Skeletal muscle cell (primary cell): ENCODE measurements around the gene AP5Z1.
"Not testable (repeated sequence)": the region's sequence is repeated elsewhere in the genome, so short reads cannot be mapped to it uniquely, and the experiment has no call there.

Experiments used
- DNase-seq: peaks from one replicate; pipeline ENCODE4 v3.0.0-alpha.2; 2010; ENCODE audit warnings: low read depth
- H3K4me3 ChIP-seq: 2 replicates; pipeline ENCODE4 v1.5.1; 2011; ENCODE audit warnings: low read depth, mild to moderate bottlenecking, control low read depth, low read length, moderate library complexity

AP5Z1 gene

DNA sequence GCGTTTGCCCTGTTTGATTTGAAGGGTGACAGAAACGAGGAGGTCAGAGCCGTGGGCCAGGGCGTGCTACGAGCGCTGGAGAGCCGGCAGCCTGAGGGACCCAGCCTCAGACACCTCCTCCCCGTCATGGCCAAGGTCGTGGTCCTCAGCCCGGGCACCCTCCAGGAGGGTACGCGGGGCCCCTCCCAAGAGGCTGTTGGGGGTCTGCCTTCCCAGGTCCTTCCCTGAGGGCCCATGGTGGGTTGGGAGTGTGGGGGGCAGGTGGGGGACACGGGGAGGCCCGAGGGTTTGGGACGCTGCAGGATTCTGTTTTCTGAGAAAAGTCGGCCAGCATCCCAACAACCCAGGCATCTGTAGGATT is 7.8 kb downstream of the AP5Z1 start:
- no peak overlapping the region for H3K4me3 ChIP-seq
- no peak for DNase-seq

DNA sequence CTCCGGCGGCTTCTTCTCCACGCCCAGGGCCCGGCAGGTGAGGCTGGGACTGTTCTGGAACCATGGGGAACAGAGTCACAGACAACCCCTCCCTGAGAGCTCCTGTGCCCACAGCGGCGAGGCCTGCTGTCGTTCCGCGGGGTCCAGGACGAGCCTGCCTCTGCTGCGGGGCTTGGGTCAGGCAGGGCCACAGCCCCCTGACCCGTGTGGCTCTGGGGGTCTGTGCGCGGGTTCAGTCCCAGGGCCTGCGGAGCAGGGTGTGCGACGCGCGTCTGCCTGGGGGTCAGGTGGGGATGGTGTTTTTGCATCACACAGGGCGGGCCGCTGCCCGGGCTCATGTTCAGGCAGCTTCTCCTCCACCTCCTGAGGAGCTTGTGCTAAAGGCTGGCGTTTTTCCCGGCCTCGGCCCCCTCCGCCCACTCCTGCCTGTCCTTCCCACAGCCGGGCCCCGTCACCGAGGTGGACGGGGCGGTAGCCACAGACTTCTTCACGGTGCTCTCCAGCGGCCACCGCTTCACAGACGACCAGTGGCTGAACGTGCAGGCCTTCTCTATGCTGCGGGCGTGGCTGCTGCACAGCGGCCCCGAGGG is 8.4 kb downstream of the AP5Z1 start:
- no peak for DNase-seq
- H3K4me3 ChIP-seq = no peak overlapping the region

DNA sequence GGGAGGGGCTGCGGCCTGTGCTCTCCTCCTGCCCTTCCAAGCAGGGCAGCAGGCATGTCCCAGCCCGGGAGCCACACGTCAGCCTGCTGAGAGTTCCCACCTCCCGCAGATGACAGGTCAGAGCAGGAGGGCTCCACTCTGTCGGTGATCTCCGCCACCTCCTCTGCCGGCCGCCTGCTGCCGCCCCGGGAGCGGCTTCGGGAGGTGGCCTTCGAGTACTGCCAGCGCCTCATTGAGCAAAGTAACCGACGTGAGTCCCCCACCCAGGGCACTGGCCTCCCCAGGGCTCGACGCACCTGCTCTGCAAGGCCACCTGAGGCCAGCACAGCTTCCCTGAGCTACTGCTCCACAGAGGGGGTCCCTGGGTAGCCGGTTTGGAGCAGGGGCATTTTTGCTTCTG is 9.4 kb downstream of the AP5Z1 start:
- H3K4me3 ChIP-seq = no peak overlapping the region
- DNase-seq = no peak

DNA sequence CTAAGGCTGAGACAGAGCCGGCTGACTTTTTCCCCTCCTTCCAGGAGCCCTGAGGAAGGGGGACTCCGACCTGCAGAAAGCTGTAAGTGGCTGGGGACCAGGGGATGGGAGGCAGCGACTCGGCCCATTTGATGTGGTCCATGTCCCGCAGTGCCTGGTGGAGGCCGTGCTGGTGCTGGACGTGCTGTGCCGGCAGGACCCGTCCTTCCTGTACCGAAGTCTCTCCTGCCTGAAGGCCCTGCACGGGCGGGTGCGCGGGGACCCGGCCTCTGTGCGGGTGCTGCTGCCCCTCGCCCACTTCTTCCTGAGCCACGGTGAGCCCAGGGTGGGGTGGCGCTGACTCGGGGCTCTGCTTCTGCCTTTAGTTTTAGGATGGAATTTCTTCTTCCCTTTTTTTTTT is 9.9 kb downstream of the AP5Z1 start:
- DNase-seq = no peak
- no peak overlapping the region for H3K4me3 ChIP-seq

DNA sequence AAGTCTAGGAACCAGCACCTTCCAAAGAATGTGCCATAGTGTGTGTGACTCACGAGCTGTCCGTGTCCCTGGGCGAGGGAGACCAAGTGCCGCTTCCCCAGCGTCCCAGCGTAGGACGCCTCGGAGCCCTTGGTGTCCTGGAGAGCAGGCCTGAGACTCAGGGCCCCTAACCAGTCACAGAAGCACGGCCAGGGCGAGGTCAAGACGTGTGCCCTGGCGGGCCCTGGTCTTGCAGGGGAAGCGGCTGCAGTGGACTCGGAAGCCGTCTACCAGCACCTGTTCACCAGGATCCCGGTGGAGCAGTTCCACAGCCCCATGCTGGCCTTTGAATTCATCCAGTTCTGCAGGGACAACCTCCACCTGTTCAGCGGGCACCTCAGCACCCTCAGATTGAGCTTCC is 10.6 kb downstream of the AP5Z1 start:
- H3K4me3 ChIP-seq = no peak overlapping the region
- DNase-seq = no peak

DNA sequence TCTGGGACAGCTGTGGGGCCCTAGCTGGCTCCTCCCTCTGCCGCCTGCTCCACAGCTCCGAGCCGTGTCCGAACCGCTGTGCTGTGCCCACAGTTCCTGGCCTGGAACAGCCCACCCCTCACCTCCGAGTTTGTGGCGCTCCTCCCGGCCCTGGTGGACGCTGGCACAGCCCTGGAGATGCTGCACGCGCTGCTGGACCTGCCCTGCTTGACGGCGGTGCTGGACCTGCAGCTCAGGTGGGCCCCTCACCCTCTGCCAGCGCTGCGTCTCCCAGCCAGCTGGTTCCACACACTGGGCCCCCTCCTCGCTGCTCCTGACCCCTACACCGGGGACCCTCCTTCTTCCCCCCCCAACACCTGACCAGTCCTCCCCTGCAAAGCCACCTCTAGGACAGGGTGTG is 12.1 kb downstream of the AP5Z1 start:
- no peak overlapping the region for H3K4me3 ChIP-seq

DNA sequence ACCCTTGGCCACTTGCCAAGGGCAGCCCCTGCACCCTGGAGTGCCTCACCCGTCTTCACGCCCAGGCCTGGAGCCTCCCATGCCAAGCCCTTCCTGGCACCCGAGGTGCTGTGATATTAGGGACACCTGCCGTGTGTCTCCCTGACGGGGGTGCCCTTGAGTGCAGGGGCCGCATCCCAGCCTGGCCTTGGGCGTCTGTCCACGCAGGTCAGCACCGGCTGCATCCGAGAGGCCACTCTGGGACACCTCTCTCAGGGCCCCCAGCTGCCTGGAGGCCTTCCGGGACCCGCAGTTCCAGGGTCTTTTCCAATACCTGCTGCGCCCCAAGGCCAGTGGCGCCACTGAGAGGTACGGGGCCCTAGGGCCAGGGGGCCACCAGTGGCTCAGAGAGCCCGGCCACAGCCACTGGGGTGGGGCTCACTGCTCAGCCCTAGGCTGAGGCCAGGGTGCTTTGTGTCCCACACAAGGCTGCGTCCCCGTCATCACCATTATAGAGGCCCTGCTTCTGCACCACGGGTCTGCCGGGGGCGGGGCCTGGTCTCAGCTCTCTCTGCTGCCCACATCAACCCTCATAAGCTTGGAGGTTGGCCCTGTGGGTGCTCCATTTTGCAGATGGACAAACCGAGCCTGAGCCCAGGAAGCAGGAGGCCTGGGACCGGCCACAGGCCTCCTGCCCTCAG is 12.7 kb downstream of the AP5Z1 start:
- DNase-seq = no peak
- no peak overlapping the region for H3K4me3 ChIP-seq

More for the DNA sequence above, 12.1 kb downstream of the AP5Z1 start:
- DNase-seq = no peak

DNA sequence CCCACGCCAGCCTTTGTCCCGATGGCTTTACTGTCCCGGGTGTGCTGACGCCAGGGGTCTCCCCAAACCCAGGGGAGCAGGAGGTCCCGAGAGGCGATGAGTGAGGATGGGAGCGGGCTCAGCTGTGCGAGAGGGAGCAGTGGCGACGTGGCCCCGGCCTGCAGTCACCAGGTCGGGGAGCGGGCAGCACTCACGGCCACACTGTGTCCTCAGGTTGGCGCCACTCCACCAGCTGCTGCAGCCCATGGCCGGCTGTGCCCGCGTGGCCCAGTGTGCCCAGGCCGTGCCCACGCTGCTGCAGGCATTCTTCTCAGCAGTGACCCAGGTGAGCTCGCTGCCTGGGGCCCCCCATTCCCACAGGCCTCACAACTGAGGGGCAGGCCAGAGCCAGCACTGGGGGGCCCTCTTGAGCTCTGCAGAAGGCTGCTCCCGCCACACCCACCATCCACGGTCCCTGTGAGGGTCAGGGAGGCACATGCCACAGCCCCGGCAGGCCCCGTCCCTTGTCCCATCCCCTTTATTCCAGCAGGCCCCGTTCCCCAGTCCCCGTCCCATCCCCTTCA is 13.3 kb downstream of the AP5Z1 start:
- H3K4me3 ChIP-seq = no peak overlapping the region
- no peak for DNase-seq

DNA sequence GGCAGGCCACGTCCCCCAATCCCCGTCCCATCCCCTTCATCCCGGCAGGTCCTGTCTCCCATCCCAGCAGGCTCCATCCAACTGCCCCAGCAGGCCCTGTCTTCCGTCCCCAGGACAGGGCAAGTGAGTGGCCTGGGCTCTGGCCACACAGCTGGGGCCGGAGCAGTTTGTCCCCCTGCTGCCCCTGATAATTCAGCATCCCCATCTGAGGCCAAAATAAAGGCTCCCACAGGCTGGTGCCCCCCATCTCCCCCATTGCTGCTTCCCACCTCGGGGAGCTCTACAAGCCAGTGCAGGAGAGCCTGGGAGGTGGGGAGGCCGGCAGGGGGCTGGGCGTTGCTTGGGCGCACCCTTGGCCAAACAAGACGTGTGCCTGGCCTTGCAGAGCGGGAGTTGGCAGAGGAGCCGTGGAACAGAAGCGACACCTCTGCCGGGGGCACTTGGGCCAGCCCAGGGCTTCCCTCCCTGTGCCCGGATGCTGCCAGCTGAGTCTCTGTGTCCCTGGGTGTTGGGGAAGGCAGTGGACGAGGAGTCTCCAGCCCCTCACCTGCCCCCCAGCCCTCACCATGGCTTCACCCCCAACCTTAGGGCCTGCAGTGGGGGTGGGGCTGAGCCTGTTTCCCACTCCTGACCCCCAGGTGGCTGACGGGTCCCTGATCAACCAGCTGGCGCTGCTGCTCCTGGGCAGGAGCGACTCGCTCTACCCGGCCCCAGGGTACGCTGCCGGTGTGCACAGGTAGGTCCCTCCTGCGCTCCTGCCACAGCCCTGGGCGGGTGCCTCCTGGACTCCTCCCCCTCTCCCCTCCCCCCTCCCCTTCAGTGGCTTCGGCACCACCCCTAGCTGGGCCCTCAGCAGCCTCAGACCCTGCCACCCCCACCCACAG is 14.0 kb downstream of the AP5Z1 start:
- no peak overlapping the region for H3K4me3 ChIP-seq
- DNase-seq = no peak

DNA sequence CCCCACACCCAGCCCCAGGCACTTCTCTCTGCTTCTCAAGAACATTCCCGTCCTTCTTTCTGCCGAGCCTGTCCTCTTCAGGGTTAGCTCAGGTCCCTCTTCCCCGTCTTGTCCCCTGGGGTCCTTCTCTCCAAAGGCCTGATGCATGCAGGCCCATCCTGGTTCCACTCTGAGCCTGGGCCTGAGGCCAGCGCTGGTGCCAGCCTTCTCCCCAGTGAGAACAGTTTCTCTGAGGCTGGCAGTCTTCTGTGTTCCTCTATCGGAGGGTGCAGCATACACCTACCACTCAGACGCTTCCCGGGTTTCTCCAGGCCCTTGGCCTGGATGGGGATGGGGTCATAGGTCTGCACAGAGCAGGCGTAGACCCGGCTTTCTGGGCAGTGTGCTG is 14.6 kb downstream of the AP5Z1 start:
- DNase-seq = no peak

DNA sequence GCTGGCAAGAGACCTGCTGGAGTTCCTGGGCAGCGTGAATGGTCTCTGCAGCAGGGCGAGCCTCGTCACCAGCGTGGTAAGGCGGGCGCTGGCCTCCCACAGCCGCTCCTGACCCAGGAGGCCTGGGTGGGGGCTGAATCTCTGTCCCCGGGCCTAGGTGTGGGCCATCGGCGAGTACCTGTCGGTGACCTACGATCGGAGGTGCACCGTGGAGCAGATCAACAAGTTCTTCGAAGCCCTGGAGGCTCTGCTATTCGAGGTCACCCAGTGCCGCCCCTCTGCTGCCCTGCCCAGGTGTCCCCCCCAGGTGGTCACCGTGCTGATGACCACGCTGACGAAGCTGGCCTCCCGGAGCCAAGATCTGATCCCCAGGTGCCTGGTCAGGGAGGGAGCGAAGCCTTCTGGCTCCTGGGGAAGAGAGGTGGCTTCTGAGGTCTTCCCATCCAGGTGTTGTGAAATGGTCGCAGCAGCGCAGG is 15.1 kb downstream of the AP5Z1 start:
- no peak for DNase-seq
- no peak overlapping the region for H3K4me3 ChIP-seq

More for the DNA sequence above, 14.6 kb downstream of the AP5Z1 start:
- no peak overlapping the region for H3K4me3 ChIP-seq

DNA sequence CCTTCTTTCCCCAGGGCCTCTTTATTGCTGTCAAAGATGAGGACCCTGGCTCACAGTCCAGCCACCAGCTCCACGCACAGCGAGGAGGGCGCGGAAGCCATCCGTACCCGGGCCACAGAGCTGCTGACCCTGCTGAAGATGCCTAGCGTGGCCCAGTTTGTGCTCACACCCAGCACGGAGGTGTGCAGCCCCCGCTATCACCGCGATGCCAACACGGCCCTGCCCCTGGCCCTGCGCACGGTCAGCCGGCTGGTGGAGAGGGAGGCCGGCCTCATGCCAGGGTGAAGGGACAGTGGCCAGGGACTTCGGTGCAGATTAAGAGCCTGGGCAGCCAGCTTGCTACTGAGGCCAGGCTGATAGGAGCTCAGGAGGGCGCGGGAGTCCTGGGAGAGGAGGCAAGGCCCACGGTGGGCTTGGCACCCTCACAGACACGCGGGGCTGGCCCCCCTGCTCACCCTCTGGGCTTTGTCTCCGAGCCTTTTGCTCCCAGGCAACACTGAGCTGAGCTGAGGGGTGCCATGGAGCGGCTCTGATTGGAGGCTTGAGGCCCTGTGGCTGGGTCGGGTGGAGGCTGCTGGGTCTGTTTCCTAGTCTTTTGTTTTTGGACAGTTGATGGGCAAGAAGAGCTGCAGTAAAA is 15.8 kb downstream of the AP5Z1 start:
- H3K4me3 ChIP-seq = no peak overlapping the region
- no peak for DNase-seq

DNA sequence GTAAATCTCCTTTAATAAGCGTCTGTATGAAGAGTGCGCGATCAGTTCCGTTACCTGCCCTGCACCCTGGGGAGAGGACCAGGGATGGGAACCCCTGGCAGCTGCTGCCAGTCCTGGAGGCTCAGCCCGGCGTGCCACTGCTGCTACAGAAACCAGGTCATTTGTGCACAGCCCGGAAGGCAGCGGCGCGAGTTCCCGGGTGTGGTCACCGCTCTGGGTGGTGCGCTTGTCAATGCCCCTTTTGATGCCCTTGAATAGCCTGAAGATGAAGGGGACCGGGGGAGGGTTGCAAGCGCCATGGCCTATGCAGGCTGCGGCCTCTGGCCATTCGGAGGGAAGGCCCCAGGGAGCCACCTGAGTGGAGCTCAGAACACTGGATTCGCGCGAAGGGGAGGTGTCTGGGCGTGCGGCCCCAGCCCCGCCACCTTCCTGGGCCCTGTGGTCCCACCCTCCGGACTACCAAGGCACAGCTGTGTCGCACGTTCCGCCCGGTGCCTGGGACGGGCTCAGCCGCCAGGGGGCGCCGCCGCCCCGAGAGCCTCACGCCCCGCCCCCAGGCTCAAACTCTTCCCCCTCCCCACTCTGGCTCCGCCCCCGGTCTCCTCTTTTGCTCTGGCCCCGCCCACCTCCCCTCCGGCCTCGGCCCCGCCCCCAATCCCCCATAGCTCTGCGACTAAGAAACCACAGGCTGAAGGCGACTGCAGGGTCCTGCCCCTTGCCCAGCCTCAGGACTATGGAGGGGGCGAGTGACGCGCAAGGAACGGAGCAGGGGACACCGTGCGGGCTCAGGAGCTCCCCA is 16.5 kb downstream of the AP5Z1 start:
- peak overlapping the region; percentile 44 for H3K4me3 ChIP-seq
- no peak for DNase-seq

DNA sequence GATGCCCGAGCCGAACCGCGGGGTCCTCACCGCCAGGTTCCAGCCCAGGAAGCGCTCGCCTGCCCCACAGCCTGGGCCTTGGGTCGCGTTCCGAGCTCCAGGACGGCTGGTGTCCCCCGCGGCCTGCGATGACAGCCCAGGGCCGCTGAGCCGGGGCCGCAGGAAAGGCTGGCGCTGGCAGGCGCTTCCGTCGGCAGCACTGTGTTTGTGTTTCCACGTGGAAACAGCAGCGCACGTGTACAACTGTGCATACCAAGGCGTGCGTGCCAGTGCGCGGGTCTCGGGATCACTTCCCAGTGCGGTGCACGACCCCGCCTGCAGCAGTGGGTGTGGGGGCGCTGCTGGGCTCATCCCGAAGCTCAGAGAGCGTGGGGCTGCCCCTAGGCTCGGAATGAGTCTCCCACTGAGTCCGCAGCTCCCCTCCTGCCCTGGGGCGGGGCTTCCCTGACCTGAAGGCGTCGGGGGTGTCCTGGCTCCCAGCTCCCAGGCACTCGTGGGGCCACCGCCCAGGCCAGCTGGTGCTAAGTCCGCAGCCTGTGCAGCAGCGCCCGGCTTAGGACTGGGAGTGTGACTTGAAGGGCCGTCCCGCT is 17.2 kb downstream of the AP5Z1 start:
- peak overlapping the region; percentile 44 for H3K4me3 ChIP-seq
- no peak for DNase-seq

DNA sequence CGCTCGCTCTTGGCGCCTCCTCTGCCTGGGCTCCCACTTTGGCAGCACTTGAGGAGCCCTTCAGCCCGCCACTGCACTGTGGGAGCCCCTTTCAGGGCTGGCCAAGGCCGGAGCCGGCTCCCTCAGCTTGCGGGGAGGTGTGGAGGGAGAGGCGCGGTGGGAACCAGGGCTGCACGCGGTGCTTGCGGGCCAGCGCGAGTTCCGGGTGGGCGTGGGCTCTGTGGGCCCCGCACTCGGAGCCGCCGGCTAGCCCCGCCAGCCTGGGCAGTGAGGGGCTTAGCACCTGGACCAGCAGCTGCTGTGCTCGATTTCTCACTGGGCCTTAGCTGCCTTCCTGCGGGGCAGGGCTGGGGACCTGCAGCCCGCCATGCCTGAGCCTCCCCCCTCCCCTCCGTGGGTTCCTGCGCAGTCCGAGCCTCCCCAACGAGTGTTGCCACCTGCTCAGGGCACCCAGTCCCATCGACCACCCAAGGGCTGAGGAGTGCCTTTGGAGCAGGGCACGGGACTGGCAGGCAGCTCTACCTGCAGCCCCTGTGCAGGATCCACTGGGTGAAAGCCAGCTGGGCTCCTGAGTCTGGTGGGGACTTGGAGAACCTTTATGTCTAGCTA is 18.1 kb downstream of the AP5Z1 start:
- not testable (repeated sequence) for DNase-seq, H3K4me3 ChIP-seq

DNA sequence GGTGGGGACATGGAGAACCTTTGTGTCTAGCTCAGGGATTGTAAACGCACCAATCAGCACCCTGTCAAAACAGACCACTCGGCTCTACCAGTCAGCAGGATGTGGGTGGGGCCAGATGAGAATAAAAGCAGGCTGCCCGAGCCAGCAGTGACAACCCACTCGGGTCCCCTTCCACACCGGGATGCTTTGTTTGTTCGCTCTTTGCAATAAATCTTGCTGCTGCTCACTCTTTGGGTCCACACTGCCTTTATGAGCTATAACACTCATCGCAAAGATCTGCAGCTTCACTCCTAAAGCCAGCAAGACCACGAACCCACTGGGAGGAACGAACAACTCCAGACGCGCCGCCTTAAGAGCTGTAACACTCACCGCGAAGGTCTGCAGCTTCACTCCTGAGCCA is 18.7 kb downstream of the AP5Z1 start:
- not testable (repeated sequence) for DNase-seq, H3K4me3 ChIP-seq

DNA sequence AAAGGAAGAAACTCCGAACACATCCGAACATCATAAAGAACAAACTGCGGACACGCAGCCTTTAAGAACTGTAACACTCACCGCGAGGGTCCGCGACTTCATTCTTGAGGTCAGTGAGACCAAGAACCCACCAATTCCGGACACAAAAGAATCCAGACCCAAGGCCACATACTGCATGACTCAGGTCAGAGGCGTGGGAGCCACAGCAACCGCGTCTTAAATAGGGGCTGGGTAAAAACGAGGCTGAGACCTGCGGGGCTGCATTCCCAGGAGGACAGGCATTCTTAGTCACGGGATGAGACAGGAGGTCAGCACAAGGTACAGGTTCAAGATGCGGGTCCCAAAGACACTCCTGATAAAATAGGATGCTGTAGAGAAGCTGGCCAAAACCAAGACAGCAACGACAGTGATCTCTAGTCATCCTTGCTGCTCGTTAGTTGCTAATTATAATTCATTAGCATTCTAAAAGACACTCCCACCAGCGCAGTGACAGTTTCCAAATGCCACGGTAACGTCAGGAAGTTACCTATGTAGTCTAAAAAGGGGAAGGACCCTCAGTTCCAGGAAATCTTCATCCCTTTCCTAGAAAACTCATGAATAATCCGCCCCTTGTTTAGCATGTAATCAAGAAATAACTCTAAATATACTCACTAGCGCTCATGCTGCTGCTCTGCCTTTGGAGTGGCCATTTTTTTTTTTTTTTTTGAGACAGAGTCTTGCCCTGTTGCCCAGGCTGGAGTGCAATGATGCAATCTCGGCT is 19.3 kb downstream of the AP5Z1 start:
- no peak overlapping the region for H3K4me3 ChIP-seq
- DNase-seq = no peak

DNA sequence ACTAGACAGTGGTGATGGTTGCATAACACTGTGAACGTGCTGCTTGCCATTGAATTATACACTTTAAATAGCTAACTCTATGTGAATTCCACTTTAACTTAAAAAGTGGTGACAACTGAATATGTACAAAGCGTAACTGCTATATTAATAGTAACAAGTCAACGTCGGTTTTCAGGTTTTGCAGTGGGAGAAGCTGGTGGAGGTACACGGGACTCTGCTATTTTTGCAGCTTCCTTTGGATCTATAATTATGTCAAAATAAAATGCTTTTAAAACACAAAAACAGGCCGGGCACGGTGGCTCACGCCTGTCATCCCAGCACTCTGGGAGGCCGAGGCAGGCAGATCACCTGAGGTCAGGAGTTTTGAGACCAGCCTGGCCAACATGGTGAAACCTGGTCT is 21.0 kb downstream of the AP5Z1 start:
- no peak for DNase-seq
- H3K4me3 ChIP-seq = no peak overlapping the region
